HFFc6 (cell line): ENCODE results near the gene SLC9A7. TPM values are rescaled to one million over a fixed set of nuclear protein-coding genes. Genes with fewer than 3 reads are reported as not detected.
A peak's percentile ranks its signal among the peaks of the same experiment; 100 is the strongest.

Experiments used
- DNase-seq: peaks from one replicate; pipeline ENCODE4 v3.0.0-alpha.2; 2018
- H3K27ac Mint-ChIP-seq: 2 replicates; pipeline ENCODE4 v1.8.0; 2020; ENCODE audit warnings: mild to moderate bottlenecking, mixed read lengths
- H3K27me3 Mint-ChIP-seq: 2 replicates; pipeline ENCODE4 v1.8.0; 2021; ENCODE audit warnings: mild to moderate bottlenecking, moderate library complexity, mixed read lengths; ENCODE audit not compliant: insufficient read depth
- H3K36me3 Mint-ChIP-seq: 2 replicates; pipeline ENCODE4 v1.8.0; 2021; ENCODE audit warnings: low read depth, mixed read lengths
- H3K4me1 Mint-ChIP-seq: 2 replicates; pipeline ENCODE4 v1.8.0; 2020; ENCODE audit warnings: low read depth, mixed read lengths
- H3K4me3 Mint-ChIP-seq: 2 replicates; pipeline ENCODE4 v1.8.0; 2020; ENCODE audit warnings: mild to moderate bottlenecking, moderate library complexity, mixed read lengths
- H3K9me3 Mint-ChIP-seq: 2 replicates; pipeline ENCODE4 v1.8.0; 2020; ENCODE audit warnings: mild to moderate bottlenecking, mixed read lengths
- total RNA-seq, 6 experiments: library from RNA; stranded (reverse); fragmentation: NEBNext Ultra II Directional; extraction: Animal tissue kit (Norgen Biotek cat#: 25700); gene quantifications; 2 replicates in 1 of 6; 3 replicates in 5 of 6; pipeline ENCODE4 v1.2.3, GENCODE V29; 2021
- TF ChIP-seq, protein P1 (sequence below): fragments of 200-600 bp; sonication (generic); IDR thresholded peaks from 2 replicates; pipeline ENCODE4 v1.5.0; 2021; ENCODE audit warnings: antibody characterized with exemption, mild to moderate bottlenecking

SLC9A7 gene
- total RNA-seq, 6 experiments from 2014 or later = 41.8 to 54.1 (median 45.7) TPM

DNA sequence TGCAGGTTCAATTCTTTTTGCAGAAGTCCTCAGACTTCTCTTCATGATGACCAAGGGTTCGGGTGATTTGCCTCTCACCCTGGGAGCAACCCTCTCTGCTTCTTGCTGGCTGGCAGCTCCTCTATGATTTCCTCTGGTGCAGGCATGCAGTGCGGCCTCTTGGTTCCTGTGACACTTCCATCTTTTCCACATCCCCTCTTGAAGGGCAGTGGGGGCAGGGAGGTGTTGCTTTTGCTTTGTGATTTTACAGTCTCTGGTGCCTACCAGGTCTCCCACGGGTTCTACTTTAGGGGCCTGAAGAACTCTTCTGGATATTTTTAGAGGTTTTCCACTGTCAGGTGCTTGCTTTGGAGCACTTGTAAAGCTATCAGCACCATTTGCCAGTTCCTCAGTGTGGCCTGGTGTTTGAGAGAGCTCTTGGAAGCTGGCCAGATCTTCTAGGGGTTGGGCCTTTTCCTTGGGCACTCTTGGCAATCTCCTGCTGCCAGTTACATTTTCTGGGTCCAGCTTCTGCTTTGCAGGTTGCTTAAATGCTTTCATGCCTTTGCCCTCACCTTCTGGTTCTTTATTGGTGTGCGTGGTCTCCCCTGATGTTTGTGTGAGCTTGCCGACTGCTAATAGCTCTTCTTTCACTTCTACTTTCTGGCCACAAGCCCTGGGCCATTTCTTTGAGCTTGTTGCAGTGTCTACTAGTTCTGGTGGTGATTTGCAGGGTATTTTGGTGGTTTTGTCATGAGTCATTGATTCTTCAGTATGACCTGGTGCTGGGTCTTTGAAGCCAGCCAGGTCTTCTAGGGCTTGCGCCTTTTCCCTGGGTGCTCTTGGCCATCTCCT is 196.9 kb downstream of the SLC9A7 start:
- TF ChIP-seq, protein P1, sequence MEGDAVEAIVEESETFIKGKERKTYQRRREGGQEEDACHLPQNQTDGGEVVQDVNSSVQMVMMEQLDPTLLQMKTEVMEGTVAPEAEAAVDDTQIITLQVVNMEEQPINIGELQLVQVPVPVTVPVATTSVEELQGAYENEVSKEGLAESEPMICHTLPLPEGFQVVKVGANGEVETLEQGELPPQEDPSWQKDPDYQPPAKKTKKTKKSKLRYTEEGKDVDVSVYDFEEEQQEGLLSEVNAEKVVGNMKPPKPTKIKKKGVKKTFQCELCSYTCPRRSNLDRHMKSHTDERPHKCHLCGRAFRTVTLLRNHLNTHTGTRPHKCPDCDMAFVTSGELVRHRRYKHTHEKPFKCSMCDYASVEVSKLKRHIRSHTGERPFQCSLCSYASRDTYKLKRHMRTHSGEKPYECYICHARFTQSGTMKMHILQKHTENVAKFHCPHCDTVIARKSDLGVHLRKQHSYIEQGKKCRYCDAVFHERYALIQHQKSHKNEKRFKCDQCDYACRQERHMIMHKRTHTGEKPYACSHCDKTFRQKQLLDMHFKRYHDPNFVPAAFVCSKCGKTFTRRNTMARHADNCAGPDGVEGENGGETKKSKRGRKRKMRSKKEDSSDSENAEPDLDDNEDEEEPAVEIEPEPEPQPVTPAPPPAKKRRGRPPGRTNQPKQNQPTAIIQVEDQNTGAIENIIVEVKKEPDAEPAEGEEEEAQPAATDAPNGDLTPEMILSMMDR = no peak
- no peak for DNase-seq
- H3K9me3 Mint-ChIP-seq = no peaks in the 10 kb centered on the region
- H3K27ac Mint-ChIP-seq = no peak overlapping the region; the same call in 1 of the 2 replicates
- H3K36me3 Mint-ChIP-seq = peaks cover 4% of the 10 kb centered on the region; the same call in 1 of the 2 replicates
- H3K4me1 Mint-ChIP-seq = peaks cover 15% of the 10 kb centered on the region
- H3K27me3 Mint-ChIP-seq = peaks cover 3% of the 10 kb centered on the region; the same call in 1 of the 2 replicates
- H3K4me3 Mint-ChIP-seq = no peak overlapping the region

DNA sequence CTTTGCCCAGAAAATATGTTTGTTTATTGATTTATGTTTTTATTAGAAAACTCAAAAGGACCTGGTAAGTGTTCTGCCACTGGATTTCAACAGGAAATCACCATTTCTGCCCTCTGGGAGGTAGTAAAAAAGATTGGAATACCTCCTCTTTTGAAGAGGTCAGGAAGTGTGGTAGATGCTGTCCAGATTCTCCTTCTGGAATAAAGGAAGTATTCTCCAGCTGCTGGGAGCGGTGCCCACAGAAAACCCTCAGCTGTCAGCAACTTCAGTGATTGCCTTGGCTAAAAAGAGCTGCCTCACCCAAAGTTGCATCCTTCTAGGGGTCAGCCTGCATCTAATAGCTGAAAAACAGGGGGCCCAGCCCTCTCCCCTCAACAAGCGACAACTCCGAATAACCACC is 199.9 kb downstream of the SLC9A7 start:
- Mint-ChIP-seq H3K27me3 (peaks cover 3% of the 10 kb centered on the region; the same call in 1 of the 2 replicates), H3K36me3 (no peaks in the 10 kb centered on the region), H3K9me3 (no peaks in the 10 kb centered on the region), H3K4me3 (no peak overlapping the region), H3K4me1 (peaks cover 15% of the 10 kb centered on the region), H3K27ac (no peak overlapping the region)
- TF ChIP-seq, protein P1 = no peak
- DNase-seq = no peak

DNA sequence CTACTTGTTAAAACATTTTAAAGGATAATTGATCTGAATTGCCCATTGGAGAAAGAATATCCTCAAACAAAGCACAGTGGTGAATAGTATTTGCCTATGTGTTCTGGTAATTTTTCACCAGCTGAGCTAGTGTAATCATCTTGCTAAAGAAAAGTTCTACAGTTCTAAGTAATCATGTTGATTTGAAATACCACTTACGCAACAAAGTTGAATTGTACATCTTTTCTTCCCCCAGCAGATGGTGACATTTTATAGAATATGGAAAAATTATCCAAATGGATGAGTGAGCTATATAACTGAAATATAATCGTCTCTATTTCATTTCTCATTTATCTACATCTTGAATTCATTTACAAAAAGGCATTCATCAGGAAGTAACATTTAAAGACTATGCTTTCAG is 204.0 kb downstream of the SLC9A7 start:
- TF ChIP-seq, protein P1 = peak; percentile 66
- peaks cover 1% of the 10 kb centered on the region for H3K27me3 Mint-ChIP-seq
- H3K4me3 Mint-ChIP-seq = no peak overlapping the region
- no peaks in the 10 kb centered on the region for H3K36me3 Mint-ChIP-seq
- no peaks in the 10 kb centered on the region for H3K9me3 Mint-ChIP-seq
- H3K27ac Mint-ChIP-seq = no peak overlapping the region
- H3K4me1 Mint-ChIP-seq = peaks cover 24% of the 10 kb centered on the region
- peak; percentile 35 for DNase-seq

- Mint-ChIP-seq H3K9me3 (no peaks in the 10 kb centered on the region), H3K27ac (no peak overlapping the region), H3K4me3 (no peak overlapping the region), H3K36me3 (peaks cover 5% of the 10 kb centered on the region; the same call in 1 of the 2 replicates), H3K4me1 (peaks cover 32% of the 10 kb centered on the region), H3K27me3 (peaks cover 1% of the 10 kb centered on the region)
- DNase-seq = no peak
- TF ChIP-seq, protein P1 = no peak
These were observed 205.0 kb downstream of the SLC9A7 start for GRCh38 chrX:46553935-46554334.

GRCh38 chrX:46551494-46552128 is 207.3 kb downstream of the SLC9A7 start:
- H3K9me3 Mint-ChIP-seq = no peaks in the 10 kb centered on the region
- H3K4me1 Mint-ChIP-seq = peaks cover 48% of the 10 kb centered on the region
- TF ChIP-seq, protein P1 = no peak

More at GRCh38 chrX:46551494-46552128, 207.3 kb downstream of the SLC9A7 start:
- no peaks in the 10 kb centered on the region; the same call in 1 of the 2 replicates for H3K27me3 Mint-ChIP-seq
- H3K27ac Mint-ChIP-seq = peak overlapping the region; percentile 72
- no peak overlapping the region for H3K4me3 Mint-ChIP-seq
- DNase-seq = peak; percentile 52
- H3K36me3 Mint-ChIP-seq = peaks cover 7% of the 10 kb centered on the region; the same call in 1 of the 2 replicates
